Dendritic cell treated with granulocyte-macrophage colony-stimulating factor and Interleukin-4, amounts not matched to agents 40 ng/mL and 50 ng/mL, for 4 days (primary cell): ENCODE results near the gene FBRSL1.

Experiments
- H3K27ac Mint-ChIP-seq: one replicate; pipeline ENCODE4 v1.8.0; 2022; ENCODE audit warnings: mild to moderate bottlenecking, mixed read lengths
- H3K27me3 Mint-ChIP-seq: one replicate; pipeline ENCODE4 v1.8.0; 2022; ENCODE audit warnings: mild to moderate bottlenecking, mixed read lengths
- H3K36me3 Mint-ChIP-seq: one replicate; pipeline ENCODE4 v1.8.0; 2022; ENCODE audit warnings: low read depth, mixed read lengths
- H3K4me1 Mint-ChIP-seq: one replicate; pipeline ENCODE4 v1.8.0; 2022; ENCODE audit warnings: low read depth, mixed read lengths
- H3K4me3 Mint-ChIP-seq: one replicate; pipeline ENCODE4 v1.8.0; 2022; ENCODE audit warnings: mild to moderate bottlenecking, moderate library complexity, mixed read lengths
- H3K9me3 Mint-ChIP-seq: one replicate; pipeline ENCODE4 v1.8.0; 2022; ENCODE audit warnings: mixed read lengths
- intact Hi-C: fragments of 100-400 bp; cut with micrococcal nuclease; formaldehyde crosslinking; loops from one replicate; pipeline ENCODE4 v1.15.0; 2022

Gene FBRSL1

GRCh38 chr12:132479938-132480622 lies 9.9 kb upstream of the FBRSL1 start:
- peaks cover 77% of the 10 kb centered on the region for H3K4me1 Mint-ChIP-seq
- peaks cover 43% of the 10 kb centered on the region for H3K27me3 Mint-ChIP-seq
- intact Hi-C loops: no loop called here
- no peaks in the 10 kb centered on the region for H3K36me3 Mint-ChIP-seq
- no peak overlapping the region for H3K27ac Mint-ChIP-seq
- H3K4me3 Mint-ChIP-seq: no peak overlapping the region
- H3K9me3 Mint-ChIP-seq: no peaks in the 10 kb centered on the region

- Mint-ChIP-seq H3K27me3 (peaks cover 45% of the 10 kb centered on the region), H3K27ac (peak overlapping the region; percentile 85), H3K4me3 (no peak overlapping the region), H3K9me3 (no peaks in the 10 kb centered on the region), H3K4me1 (peaks cover 78% of the 10 kb centered on the region), H3K36me3 (no peaks in the 10 kb centered on the region)
- intact Hi-C loops: no loop called here
These were observed 9.3 kb upstream of the FBRSL1 start for GRCh38 chr12:132480623-132481132.

- Mint-ChIP-seq H3K27ac (peak overlapping the region; percentile 85), H3K4me3 (peak overlapping the region; percentile 26), H3K36me3 (no peaks in the 10 kb centered on the region), H3K9me3 (no peaks in the 10 kb centered on the region), H3K4me1 (peaks cover 77% of the 10 kb centered on the region), H3K27me3 (peaks cover 43% of the 10 kb centered on the region)
- intact Hi-C loops: no loop called here
These were observed 8.6 kb upstream of the FBRSL1 start for GRCh38 chr12:132481345-132481744.

GRCh38 chr12:132481771-132482745 lies 7.9 kb upstream of the FBRSL1 start:
- Mint-ChIP-seq H3K4me1 (peaks cover 77% of the 10 kb centered on the region), H3K36me3 (no peaks in the 10 kb centered on the region), H3K27me3 (peaks cover 36% of the 10 kb centered on the region), H3K4me3 (peak overlapping the region; percentile 26), H3K9me3 (no peaks in the 10 kb centered on the region), H3K27ac (peak overlapping the region; percentile 85)
- intact Hi-C loops: no loop called here

- H3K4me3 Mint-ChIP-seq: no peak overlapping the region
- peaks cover 30% of the 10 kb centered on the region for H3K27me3 Mint-ChIP-seq
- intact Hi-C loops: no loop called here
- H3K36me3 Mint-ChIP-seq: no peaks in the 10 kb centered on the region
- peaks cover 77% of the 10 kb centered on the region for H3K4me1 Mint-ChIP-seq
- no peaks in the 10 kb centered on the region for H3K9me3 Mint-ChIP-seq
- peak overlapping the region; percentile 85 for H3K27ac Mint-ChIP-seq
These were observed 7.2 kb upstream of the FBRSL1 start for GRCh38 chr12:132482771-132483170.

GRCh38 chr12:132483208-132483607 lies 6.7 kb upstream of the FBRSL1 start:
- no peak overlapping the region for H3K4me3 Mint-ChIP-seq
- peak overlapping the region; percentile 85 for H3K27ac Mint-ChIP-seq
- intact Hi-C loops: no loop called here
- H3K27me3 Mint-ChIP-seq: peaks cover 26% of the 10 kb centered on the region
- peaks cover 77% of the 10 kb centered on the region for H3K4me1 Mint-ChIP-seq
- H3K9me3 Mint-ChIP-seq: no peaks in the 10 kb centered on the region
- H3K36me3 Mint-ChIP-seq: no peaks in the 10 kb centered on the region

- no peaks in the 10 kb centered on the region for H3K9me3 Mint-ChIP-seq
- H3K4me1 Mint-ChIP-seq: peaks cover 77% of the 10 kb centered on the region
- no peaks in the 10 kb centered on the region for H3K36me3 Mint-ChIP-seq
- no peak overlapping the region for H3K4me3 Mint-ChIP-seq
- intact Hi-C loops: no loop called here
- H3K27me3 Mint-ChIP-seq: peaks cover 23% of the 10 kb centered on the region
- no peak overlapping the region for H3K27ac Mint-ChIP-seq
These were observed 6.3 kb upstream of the FBRSL1 start for GRCh38 chr12:132483612-132484011.

GRCh38 chr12:132484183-132484890 lies 5.6 kb upstream of the FBRSL1 start:
- Mint-ChIP-seq H3K9me3 (no peaks in the 10 kb centered on the region), H3K4me3 (no peak overlapping the region), H3K27me3 (peaks cover 19% of the 10 kb centered on the region), H3K27ac (peak overlapping the region; percentile 32), H3K4me1 (peaks cover 79% of the 10 kb centered on the region), H3K36me3 (no peaks in the 10 kb centered on the region)
- intact Hi-C loops: no loop called here

- H3K9me3 Mint-ChIP-seq: no peaks in the 10 kb centered on the region
- peak overlapping the region; percentile 32 for H3K27ac Mint-ChIP-seq
- intact Hi-C loops: no loop called here
- H3K27me3 Mint-ChIP-seq: peaks cover 16% of the 10 kb centered on the region
- H3K36me3 Mint-ChIP-seq: no peaks in the 10 kb centered on the region
- H3K4me1 Mint-ChIP-seq: peaks cover 76% of the 10 kb centered on the region
- no peak overlapping the region for H3K4me3 Mint-ChIP-seq
These were observed 5.0 kb upstream of the FBRSL1 start for GRCh38 chr12:132484891-132485441.

- Mint-ChIP-seq H3K27ac (no peak overlapping the region), H3K9me3 (no peaks in the 10 kb centered on the region), H3K27me3 (peaks cover 10% of the 10 kb centered on the region), H3K4me1 (peaks cover 70% of the 10 kb centered on the region), H3K36me3 (no peaks in the 10 kb centered on the region), H3K4me3 (no peak overlapping the region)
- intact Hi-C loops: no loop called here
These were observed 4.3 kb upstream of the FBRSL1 start for GRCh38 chr12:132485619-132486018.

- Mint-ChIP-seq H3K9me3 (no peaks in the 10 kb centered on the region), H3K4me3 (no peak overlapping the region), H3K27me3 (peaks cover 10% of the 10 kb centered on the region), H3K36me3 (peaks cover 4% of the 10 kb centered on the region), H3K27ac (no peak overlapping the region), H3K4me1 (peaks cover 67% of the 10 kb centered on the region)
- intact Hi-C loops: no loop called here
These were observed 3.8 kb upstream of the FBRSL1 start for GRCh38 chr12:132486168-132486567.

- no peaks in the 10 kb centered on the region for H3K9me3 Mint-ChIP-seq
- no peak overlapping the region for H3K4me3 Mint-ChIP-seq
- peaks cover 8% of the 10 kb centered on the region for H3K36me3 Mint-ChIP-seq
- peaks cover 67% of the 10 kb centered on the region for H3K4me1 Mint-ChIP-seq
- intact Hi-C loops: no loop called here
- H3K27me3 Mint-ChIP-seq: peaks cover 10% of the 10 kb centered on the region
- H3K27ac Mint-ChIP-seq: peak overlapping the region; percentile 98
These were observed 3.4 kb upstream of the FBRSL1 start for GRCh38 chr12:132486576-132486975.

- Mint-ChIP-seq H3K4me1 (peaks cover 67% of the 10 kb centered on the region), H3K4me3 (no peak overlapping the region), H3K27me3 (peaks cover 10% of the 10 kb centered on the region), H3K9me3 (no peaks in the 10 kb centered on the region), H3K36me3 (peaks cover 16% of the 10 kb centered on the region), H3K27ac (peak overlapping the region; percentile 98)
- intact Hi-C loops: no loop called here
These were observed 2.6 kb upstream of the FBRSL1 start for GRCh38 chr12:132487311-132487741.
